Occipital lobe (tissue), 2 donors: ENCODE data around the gene DSC3. TPM values are rescaled to one million over a fixed set of nuclear protein-coding genes. Genes with fewer than 3 reads are reported as not detected.
"Not testable (repeated sequence)": the region's sequence is repeated elsewhere in the genome, so short reads cannot be mapped to it uniquely, and the experiment has no call there.

Source experiments
- DNase-seq: peaks from one replicate; lab custom pipeline; 2025; lab: John Stamatoyannopoulos, UW
- total RNA-seq: library from RNA; depleted of rRNA; stranded (reverse); fragments of >200 nt; gene quantifications from one replicate; pipeline ENCODE4 v1.2.3, GENCODE V29; 2014

DSC3 gene
- total RNA-seq, 1 donor from 2014 or later: 0.78 TPM

DNA sequence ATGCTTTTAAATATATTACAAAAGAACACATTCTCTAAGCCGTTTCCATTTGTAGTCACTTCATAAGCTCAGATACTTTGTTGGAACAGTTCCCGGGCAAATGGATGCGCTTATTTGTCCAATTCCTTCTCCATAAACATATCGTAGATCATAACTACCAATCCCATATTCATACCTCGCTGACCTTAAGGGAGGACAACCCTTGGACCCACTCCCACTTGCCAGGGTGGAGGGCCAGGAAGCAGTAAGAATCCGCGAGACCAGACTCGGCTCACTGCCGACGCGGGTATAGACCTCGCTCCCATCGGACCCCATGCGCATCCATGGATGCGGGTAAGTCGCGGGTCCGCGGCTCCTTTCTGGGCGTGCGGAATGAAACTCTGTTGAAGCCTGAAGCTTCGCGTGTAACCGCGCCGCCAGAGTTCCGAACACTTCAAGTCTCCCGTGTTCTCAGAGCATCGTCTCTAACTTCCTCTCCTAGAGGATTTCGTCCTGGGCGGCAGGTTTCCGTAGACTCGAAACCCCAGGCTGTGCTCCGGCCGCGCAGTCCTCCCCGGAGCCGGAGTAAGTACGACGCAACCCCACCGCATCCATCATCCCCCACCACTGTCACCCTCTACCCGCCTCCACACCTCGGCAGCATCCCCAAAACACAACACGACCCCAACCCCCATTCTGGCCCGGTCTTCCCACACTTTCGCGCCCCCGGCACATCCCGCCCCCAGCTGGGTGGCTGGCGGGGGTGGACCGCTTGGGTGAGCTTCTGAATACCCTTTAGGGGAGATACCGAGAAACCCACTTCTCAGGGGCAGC, 1.1 kb downstream of the DSC3 start:
- no peak for DNase-seq

DNA sequence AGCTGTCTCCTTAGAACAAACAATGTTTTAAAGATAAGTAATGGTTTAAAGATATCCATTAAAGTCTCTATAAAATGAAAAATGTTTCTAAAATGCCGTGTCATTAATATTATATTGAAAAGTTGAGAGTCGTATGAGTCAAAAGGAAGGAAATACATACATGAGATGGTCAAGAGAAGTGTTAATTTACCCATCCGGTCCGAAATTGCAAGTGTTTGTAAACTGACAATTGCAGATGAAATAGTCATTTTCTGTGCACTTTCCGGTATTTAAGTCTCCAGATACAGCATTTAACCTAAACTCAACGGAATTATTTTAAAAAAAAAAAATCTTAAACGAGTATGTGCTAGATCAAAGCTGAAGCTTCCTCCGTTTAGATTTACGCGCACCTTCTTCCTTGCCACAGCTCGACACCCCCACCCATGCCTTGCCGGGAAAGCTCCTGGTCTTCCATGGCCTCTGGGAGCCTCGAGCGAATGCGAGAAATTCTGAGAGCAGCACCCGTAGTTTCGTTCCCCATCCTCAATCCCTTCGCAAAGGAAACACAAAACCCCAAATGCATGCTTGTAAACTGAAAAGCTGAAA, 1.8 kb downstream of the DSC3 start:
- DNase-seq: no peak

DNA sequence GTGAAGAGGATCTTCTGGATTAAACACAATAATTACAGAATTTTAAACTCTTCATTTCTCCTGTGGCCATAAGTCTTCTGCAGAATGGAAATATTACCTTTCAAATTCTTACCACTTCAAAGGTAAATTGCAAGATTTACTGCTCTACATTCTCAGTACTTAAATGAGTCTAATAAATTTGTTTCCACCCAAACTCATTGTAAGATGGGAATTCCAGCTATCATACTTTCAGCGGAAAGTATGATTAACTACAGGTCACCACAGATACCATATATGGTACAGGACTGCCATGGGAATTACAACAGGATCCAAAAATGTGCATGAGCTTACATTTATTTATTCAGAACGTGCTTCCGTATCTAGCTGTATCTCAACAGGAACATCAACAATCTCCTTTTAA, 3.1 kb downstream of the DSC3 start:
- no peak for DNase-seq

DNA sequence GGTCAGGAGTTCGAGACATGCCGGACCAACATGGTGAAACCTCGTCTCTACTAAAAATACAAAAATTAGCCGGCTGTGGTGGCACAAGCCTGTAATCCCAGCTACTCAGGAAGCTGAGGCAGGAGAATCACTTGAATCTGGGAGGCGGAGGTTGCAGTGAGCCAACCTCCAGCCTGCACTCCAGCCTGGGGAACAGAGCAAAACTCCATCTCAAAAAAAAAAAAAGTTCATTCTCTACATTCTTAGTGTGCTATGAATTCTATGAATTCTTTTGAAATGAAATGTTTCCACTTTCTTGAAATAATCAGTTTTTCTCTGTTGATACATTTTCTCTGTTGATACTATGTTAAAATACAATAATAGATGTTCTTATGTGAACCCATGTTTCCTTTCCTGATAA, 4.9 kb downstream of the DSC3 start:
- not testable (repeated sequence) for DNase-seq

DNA sequence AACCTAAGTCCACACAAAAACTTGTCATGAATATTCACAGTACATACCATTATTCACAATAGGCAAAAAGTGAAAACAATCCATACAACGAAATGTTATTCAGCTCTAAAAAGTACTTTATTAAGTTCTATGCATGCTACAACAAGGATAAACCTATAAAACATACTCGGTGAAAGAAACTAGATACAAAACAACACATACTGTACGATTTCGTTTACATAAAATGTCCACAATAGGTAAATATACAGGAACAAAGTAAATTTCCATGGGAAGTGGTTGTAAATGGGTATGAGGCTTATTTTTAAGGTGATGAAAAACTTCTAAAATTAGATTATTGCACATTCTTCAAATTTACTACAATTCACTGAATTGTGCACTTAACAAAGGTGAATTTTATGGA, 8.0 kb downstream of the DSC3 start:
- no peak for DNase-seq

DNA sequence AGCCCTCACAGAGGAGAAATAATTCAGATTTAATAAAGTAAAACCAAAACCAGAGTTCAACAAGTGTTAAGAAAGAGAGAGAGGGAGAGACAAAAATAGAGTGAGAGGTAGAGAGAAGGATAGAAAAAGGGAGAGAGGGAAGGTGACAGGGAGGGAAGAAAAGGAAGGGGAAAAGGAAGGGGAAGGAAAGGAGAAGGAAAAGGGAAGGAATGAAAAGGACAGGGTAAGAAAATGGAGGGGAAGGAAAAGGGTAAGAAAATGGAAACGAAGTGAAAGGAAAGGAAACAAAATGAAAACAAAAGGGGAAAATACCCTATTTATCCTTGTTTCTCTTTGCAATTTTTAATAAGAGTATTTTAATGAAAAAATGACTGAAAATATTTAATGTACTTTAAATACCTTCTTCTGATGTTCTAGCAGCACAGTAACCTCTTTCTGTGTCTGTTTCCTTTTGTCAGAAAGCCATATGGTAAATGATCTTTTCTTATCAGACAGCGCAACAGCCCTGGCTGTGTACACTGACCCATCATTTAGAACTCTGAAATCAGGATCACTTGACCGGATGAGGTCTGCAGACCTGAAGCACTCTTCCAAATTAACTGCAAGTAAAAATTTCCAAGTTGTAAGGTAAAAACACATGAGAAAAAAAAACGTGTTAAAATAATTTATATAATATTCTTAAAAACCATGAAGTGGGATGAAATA, 11.8 kb downstream of the DSC3 start:
- no peak for DNase-seq

DNA sequence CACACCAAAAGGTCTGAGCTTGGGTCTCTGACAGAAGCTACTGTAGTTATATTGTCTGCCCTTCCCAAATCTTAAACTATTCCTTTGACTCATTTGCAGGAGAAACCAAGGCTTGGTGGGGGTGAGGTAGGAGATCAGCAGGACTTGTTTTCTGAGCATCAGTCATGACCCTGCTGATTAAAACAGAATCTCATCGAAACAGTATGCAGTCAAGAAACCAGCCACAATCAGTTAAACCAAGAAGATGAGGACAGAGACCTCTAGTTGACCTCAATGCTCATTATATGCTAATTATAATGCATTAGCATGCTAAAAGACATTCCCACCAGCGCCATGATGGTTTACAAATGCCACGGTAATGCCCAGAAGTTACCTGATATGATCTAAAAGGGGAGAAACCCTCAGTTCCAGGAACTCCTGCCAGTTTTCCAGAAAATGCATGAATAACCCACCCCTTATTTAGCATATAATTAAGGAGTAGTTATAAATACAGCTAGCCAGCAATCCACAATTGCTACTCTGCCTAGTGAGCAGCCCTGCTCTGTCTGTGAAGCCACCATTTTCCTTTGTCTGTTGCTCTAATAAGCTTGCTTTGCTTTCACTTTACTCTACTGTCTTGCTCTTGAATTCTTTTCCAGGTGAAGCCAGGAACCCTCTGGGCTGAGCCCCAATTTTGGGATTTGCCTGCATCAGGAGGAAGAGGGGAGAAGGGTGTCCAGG, 26.7 kb downstream of the DSC3 start:
- no peak for DNase-seq

DNA sequence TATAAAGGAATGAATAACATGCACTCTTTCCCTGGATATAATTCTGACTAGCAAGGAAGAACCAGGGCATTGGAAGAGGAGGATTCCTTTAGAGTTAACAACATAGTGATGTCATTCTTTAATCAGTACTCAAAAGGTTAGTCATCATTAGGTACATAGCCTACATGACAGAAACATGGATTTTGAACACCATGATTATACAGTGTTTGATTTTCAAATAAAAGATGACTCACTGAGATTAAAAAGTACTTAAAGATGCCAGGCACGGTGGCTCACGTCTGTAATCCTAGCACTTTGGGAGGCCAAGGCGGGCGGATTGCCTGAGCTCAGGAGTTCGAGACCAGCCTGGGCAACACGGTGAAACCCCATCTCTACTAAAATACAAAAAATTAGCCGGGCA, 31.1 kb downstream of the DSC3 start:
- DNase-seq: not testable (repeated sequence)

DNA sequence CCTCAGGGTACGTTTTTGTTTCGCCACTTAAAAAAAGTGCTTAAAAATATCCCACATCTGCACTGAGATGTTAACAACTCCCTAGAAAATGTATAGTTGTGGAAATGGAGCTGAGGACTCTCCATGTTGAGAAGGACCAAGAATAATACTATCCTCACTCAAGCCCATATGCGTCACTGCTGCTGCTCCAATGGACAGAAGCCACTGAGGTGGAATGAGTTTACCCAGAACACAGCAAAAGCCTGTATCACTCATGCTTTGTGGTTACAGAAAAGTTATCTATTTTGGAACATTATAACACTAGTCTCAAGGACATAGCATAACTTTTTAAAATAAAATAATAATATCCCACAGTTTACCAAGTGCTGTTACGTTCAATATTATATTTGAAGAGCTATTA, 31.9 kb downstream of the DSC3 start:
- DNase-seq: no peak

DNA sequence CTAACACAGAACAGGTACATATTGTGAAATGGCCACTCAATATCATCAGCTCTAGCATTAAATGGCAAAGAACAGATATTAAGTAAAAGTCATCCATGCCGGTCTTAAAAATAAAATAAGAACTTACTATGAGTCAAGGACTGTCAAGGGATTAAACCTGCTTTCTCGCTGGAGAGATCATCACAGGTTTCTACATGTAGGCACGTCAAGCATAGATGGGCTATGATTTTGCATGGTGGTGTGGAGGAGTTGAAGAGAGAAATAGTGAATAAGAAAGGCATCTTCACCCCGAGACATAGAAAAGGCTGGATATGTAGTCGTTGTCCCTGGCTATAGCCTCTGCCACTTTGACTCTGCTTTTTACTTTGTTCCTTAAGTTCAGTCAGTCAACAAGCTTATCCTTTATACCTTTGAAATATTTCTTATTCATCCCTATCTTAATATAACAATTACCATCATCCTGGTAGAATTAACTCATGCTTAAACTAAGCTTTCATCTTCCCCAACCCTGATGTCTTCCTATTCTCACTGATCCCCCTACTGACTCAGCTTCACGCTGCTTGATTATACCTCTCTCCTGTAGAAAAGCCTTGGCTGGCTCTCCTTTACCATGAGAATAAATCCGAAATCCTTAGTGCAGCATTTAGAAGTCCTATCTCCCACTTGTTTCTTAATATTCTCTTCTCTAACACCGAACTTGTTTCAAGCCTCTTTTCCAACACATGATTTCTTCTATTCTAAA, 42.5 kb downstream of the DSC3 start:
- DNase-seq: no peak

DNA sequence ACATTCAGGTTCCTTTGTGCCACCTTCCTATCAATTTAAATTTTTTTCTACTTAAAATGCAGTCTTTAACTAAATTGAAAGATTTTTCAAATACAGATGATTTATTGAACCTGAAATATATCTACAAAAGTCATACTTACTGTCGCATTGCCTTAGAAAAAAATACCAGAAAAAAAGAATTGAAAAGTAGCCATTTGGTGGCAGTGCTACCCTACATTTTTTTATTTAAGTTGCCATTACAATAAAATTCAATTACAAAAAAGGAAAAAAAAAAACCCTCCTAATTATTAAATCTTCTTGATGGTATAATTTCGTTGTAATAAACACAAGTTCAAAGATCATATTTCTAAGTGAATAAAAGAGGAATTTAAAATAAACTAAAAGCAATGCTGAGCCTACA, 43.4 kb downstream of the DSC3 start:
- DNase-seq: no peak

DNA sequence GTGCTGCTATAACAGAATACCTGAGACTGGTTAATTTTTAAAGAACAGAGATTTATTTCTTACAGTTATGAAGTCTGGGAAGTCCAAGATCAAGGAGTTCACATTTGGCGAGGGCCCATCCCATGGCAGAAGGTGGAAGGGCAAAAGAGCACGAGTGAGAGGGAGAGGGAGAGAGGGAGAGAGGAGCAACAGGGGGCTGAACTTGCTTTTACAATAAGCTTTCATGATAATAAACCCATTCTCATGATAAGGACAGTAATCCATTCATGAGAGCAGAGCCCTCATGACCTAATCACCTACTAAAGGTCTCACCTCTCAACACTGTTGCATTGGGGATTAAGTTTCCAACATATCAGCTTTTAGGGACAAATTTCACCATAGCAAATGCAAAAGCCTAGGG, 45.3 kb downstream of the DSC3 start:
- no peak for DNase-seq

DNA sequence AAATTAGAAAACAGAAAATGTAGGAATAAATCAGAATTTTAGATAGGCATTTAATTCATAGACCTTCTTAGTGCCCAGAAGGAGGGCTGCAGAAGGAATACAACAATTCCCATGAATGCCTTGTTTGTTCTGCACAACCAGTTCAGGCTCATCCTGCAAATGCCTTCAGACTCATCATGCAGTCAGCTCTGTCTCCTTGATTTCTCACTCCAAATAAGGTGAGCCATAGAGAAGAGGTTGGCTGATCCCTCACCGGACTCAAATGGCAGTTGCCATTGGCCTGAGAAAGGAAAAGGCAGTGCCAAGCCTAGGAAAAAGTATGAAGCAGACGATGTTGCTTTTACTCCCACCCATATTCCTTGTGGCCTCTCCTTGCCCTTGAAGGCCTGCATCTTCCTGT, 50.3 kb downstream of the DSC3 start:
- DNase-seq: no peak

DNA sequence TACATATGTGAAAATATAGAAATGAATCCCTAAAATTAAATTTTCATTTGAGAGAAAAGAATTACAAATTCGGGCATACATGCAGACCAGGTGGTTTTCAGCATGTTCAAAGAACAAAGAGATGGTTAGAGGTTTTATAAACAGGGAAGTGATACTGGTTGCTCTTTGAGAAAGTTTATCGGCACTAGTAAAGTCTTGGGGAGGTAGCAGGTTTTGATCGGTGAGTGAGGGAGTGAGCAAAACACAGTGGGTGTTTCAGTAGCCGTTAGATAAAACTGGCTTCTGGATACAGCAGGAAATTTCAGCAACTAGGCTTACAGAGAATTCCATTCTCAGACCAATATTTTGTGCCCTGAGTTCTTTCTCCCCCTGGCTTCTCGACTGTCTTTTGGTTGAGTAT, 51.1 kb downstream of the DSC3 start:
- no peak for DNase-seq

DNA sequence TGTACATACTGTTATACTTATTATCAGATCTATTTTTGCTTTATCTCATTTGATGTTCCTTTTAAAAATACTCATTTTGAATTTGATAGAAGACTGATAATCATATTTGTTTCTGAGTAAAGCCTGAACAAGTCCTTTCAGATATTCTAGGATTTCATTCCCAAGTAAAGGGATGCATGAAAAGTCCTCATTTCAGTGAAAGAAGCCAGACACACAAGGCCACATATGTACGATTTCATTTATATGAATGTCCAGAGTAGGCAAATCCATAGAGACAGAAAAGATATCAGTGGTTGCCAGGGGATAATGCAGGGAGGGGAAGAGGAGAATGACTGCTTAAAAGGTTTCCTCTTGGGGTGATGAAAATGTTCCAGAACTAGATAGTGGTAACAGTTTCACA, 53.4 kb downstream of the DSC3 start:
- no peak for DNase-seq

DNA sequence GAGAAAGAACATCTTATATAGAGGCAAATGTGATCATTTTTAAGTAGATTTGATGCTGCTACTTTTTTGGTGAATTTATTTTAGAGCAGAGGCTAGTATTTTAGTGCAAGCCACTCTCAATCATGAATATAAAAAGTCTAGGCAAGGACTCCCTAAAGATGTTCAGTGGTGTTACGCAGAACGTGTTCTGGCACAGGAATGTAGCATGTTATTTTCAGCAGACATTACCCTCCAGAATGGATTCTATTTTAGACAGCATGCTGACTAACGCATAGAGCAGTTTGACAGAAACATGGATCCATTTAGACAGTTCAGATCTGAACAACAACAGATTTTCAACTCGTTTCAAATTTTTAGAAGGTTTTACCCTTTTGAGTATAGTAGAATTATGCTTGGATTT, 54.1 kb downstream of the DSC3 start:
- DNase-seq: no peak

DNA sequence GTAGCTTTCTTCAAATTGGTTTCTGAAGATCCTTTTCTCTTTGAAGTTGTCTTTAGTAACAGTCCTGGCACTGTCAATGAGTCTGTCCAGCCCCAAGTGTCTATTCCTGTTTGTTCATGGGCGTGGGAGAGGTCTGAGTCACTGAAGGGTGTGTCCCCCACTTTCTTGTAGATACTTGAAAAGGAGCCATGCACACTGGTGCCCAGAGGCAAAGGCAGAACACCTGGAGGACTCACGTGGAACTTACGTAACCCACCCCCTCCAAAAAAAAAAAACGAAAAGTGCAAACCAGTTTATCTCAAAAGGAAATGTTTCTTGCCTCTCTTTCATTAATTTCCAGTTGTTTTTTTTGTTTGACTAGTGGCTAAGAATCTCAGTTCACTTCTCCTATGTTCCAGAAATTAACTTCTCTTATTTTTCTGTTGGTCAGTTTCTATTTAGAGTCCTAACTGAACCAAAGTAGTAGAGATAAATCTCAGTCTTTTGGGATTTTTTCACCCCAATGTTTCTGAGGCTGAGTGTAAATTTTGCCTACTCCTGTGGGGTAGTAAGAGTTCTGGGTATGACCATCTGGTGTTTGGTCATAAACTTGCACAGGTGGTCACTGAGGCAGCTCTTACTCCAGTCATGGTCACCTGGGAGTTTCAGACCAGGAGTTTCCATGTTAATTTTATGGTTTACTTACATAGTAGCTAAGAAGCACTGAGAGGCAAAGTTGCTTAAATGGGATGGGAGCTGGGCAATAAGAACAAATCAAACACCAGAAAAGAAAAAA, 54.9 kb downstream of the DSC3 start:
- no peak for DNase-seq

DNA sequence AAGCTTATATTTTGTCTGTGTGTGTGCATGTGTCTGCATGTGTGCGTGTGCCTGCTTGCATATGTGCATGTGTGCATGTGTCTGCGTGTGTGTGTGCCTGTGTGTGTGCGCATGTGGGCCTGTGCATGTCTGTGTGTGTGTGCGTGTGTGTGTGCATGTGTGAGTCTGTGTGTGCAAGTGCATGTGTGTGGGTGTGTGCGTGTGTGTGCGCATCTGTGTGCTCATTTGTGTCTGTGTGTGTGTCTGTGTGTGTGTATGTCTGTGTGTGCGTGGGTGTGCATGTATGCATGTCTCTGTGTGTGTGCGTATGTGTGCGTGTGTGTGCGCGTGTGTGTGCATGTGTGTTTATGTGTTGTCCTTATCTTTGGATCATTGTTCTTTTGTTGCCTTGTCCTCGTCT, 56.8 kb downstream of the DSC3 start:
- no peak for DNase-seq

DNA sequence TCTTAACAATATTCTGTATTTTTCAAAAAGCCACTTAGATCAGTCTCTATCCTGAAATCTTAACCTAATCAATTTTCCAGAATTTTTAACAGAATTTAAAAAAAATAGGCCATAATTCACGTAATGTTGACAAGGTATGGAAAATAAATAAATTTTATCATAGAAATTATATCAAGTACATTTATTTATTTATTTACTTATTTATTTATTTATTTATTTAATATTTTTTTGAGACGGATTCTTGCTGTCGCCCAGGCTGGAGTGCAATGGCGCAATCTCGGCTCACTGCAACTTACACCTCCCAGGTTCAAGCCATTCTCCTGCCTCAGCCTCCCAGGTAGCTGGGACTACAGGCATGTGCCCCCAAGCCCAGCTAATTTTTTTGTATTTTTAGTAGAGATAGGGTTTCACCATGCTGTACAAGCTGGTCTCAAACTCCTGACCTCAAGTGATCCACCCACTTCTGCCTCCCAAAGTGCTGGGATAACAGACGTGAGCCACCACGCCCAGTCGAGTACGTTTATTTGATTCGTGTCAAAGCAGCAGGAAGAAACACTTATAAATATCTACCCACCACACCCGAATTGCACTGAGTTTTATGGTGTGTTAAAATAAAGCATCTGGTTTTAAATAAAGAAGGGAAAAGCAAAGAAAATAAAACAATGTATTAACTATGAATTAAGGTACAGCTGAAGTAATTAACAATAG, 60.1 kb downstream of the DSC3 start:
- DNase-seq: no peak

DNA sequence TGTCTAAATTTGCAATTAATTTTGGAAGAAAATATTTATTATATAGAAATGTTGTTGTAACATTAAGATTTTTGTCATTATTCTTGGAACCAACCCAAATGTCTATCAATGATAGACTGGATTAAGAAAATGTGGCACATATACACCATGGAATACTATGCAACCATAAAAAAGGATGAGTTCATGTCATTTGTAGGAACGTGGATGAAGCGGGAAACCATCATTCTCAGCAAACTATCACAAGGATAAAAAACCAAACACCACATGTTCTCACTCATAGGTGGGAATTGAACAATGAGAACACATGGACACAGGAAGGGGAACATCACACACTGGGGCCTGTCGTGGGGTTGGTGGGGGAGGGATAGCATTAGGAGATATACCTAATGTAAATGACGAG, 64.5 kb downstream of the DSC3 start:
- not testable (repeated sequence) for DNase-seq
